HCT116 (cell line): ENCODE results near the gene POLE. TPM values are rescaled to one million over a fixed set of nuclear protein-coding genes. Genes with fewer than 3 reads are reported as not detected.

Experiments used
- ATAC-seq: fragments of 200-7000 bp; cut with Tn5 transposase; 2 replicates; pipeline ENCODE4 v1.9.1; 2020; ENCODE audit warnings: mild to moderate bottlenecking, moderate library complexity
- BruUV-seq: library from RNA; stranded (reverse); fragments of 400-500 nt; replicated peaks from 2 replicates; lab custom pipeline; 2021; lab: Mats Ljungman, UMichigan
- CTCF ChIA-PET: fragments of 300-600 bp; sonication (Branson Sonifier 250); formaldehyde crosslinking; loops from one replicate; lab custom pipeline; 2021; ENCODE audit warnings: antibody characterized with exemption; lab: Charles Lee
- POLR2A ChIA-PET: fragments of 300-600, 350-600 bp; sonication (Branson Sonifier 250); formaldehyde crosslinking; loops from one replicate; lab custom pipeline; 2021; ENCODE audit warnings: antibody characterized with exemption; lab: Charles Lee
- RAD21 ChIA-PET, 2 experiments: fragments of 300-600 bp; sonication (Branson Sonifier 250); formaldehyde crosslinking; loops; one replicate each; lab custom pipeline; 2023; ENCODE audit warnings: low total read pairs in 2 of 2; ENCODE audit not compliant: uncharacterized antibody in 2 of 2, unreplicated experiment in 2 of 2, low non-redundant PET in 1 of 2; lab: Charles Lee
- DNase-seq: peaks from one replicate; pipeline ENCODE4 v3.0.0-alpha.2; 2010; ENCODE audit warnings: low read depth, low spot score
- H2AFZ ChIP-seq: fragments of 200-600 bp; shearing (Covaris generic), sonication (generic); 2 replicates; pipeline ENCODE4 v1.6.1; 2017; ENCODE audit warnings: low read depth, mixed run types, mixed read lengths, antibody characterized with exemption, low read length; ENCODE audit not compliant: poor library complexity, severe bottlenecking
- H3K27ac ChIP-seq: 2 replicates; pipeline ENCODE4 v1.5.1; 2012; ENCODE audit warnings: low read depth, low read length
- H3K27me3 ChIP-seq: fragments of 200-600 bp; sonication (generic); 2 replicates; pipeline ENCODE4 v1.6.1; 2016; ENCODE audit warnings: mixed run types, low read length, mixed read lengths; ENCODE audit not compliant: insufficient read depth
- H3K36me3 ChIP-seq, 2 experiments: fragments of 200-500 bp in 1 of 2; fragments of 200-600 bp in 1 of 2; sonication (Bioruptor generic) in 1 of 2; sonication (generic) in 1 of 2; 2 replicates each; pipeline versions ENCODE4 v1.5.1 to v1.6.1; 2014 to 2016; ENCODE audit warnings: low read length in 2 of 2, inconsistent platforms in 1 of 2, mixed read lengths in 1 of 2, mixed run types in 1 of 2; ENCODE audit not compliant: insufficient read depth in 2 of 2, control insufficient read depth in 1 of 2
- H3K4me1 ChIP-seq, 2 experiments: fragments of 200-600 bp in 1 of 2; sonication (generic) in 1 of 2; 2 replicates each; pipeline versions ENCODE4 v1.5.1 to v1.6.1; 2012 to 2017; ENCODE audit warnings: low read length in 2 of 2, inconsistent platforms in 1 of 2, mild to moderate bottlenecking in 1 of 2, mixed read lengths in 1 of 2, mixed run types in 1 of 2, moderate library complexity in 1 of 2; ENCODE audit not compliant: insufficient read depth in 2 of 2, control insufficient read depth in 1 of 2
- H3K4me2 ChIP-seq: fragments of 200-600 bp; sonication (generic); 2 replicates; pipeline ENCODE4 v1.6.1; 2017; ENCODE audit warnings: mixed run types, low read length, mixed read lengths
- H3K4me3 ChIP-seq, 2 experiments: fragments of 200-600 bp in 1 of 2; sonication (generic) in 1 of 2; replicated peaks in 1 of 2; 2 replicates each; pipeline ENCODE4 v1.5.1; 2011 to 2016; ENCODE audit warnings: low read length in 2 of 2, control low read depth in 1 of 2, low read depth in 1 of 2, mild to moderate bottlenecking in 1 of 2, mixed read lengths in 1 of 2, mixed run types in 1 of 2
- H3K79me2 ChIP-seq: fragments of 200-600 bp; sonication (generic); 2 replicates; pipeline ENCODE4 v1.6.1; 2017; ENCODE audit warnings: mild to moderate bottlenecking, mixed run types, low read length, moderate library complexity, mixed read lengths; ENCODE audit not compliant: insufficient read depth
- H3K9ac ChIP-seq: fragments of 200-600 bp; sonication (generic); 2 replicates; pipeline ENCODE4 v1.6.1; 2016; ENCODE audit warnings: low read length, mixed read lengths
- H3K9me2 ChIP-seq: fragments of 200-600 bp; sonication (generic), shearing (Covaris generic); 2 replicates; pipeline ENCODE4 v1.6.1; 2017; ENCODE audit warnings: mixed run types, mild to moderate bottlenecking, moderate library complexity; ENCODE audit not compliant: insufficient read depth
- H3K9me3 ChIP-seq, 2 experiments: fragments of 200-500 bp in 1 of 2; fragments of 200-600 bp in 1 of 2; sonication (Bioruptor generic) in 1 of 2; sonication (generic) in 1 of 2; 2 replicates each; pipeline ENCODE4 v1.6.1; 2014 to 2017; ENCODE audit warnings: low read length in 2 of 2, mixed read lengths in 2 of 2, inconsistent platforms in 1 of 2, low read depth in 1 of 2, mild to moderate bottlenecking in 1 of 2, mixed run types in 1 of 2, moderate library complexity in 1 of 2; ENCODE audit not compliant: control insufficient read depth in 1 of 2, insufficient read depth in 1 of 2
- H4K20me1 ChIP-seq: fragments of 200-600 bp; sonication (generic), shearing (Covaris generic); 2 replicates; pipeline ENCODE4 v1.6.1; 2017; ENCODE audit warnings: mixed run types, mild to moderate bottlenecking, moderate library complexity; ENCODE audit not compliant: insufficient read depth
- ATF3 ChIP-seq: IDR thresholded peaks from 2 replicates; pipeline ENCODE4 v1.6.1; 2012
- CBX3 ChIP-seq: IDR thresholded peaks from 2 replicates; pipeline ENCODE4 v1.6.1; 2012; ENCODE audit warnings: low read depth
- CTCF ChIP-seq, 3 experiments: fragments of 200-600 bp in 1 of 3; sonication (generic) in 1 of 3; IDR thresholded peaks in 2 of 3; conservative IDR thresholded peaks in 1 of 3; 2 replicates each; pipeline ENCODE4 v1.5.1; 2012 to 2017; ENCODE audit warnings: low read depth in 2 of 3, low read length in 2 of 3, antibody characterized with exemption in 1 of 3, borderline replicate concordance in 1 of 3, control low read depth in 1 of 3, mild to moderate bottlenecking in 1 of 3, mixed read lengths in 1 of 3, mixed run types in 1 of 3, moderate library complexity in 1 of 3; ENCODE audit not compliant: insufficient read depth in 1 of 3
- ELF1 ChIP-seq: IDR thresholded peaks from 2 replicates; pipeline ENCODE4 v1.6.1; 2012; ENCODE audit warnings: low read depth, borderline replicate concordance
- EZH2 ChIP-seq: fragments of 200-600 bp; sonication (generic); IDR thresholded peaks from 2 replicates; pipeline ENCODE4 v1.6.1; 2017; ENCODE audit warnings: antibody characterized with exemption, mixed run types
- EZH2phosphoT487 ChIP-seq: fragments of 200-600 bp; IDR thresholded peaks from 2 replicates; pipeline ENCODE4 v1.6.1; 2018; ENCODE audit warnings: antibody characterized with exemption, borderline replicate concordance
- FOSL1 ChIP-seq: IDR thresholded peaks from 2 replicates; pipeline ENCODE4 v1.6.1; 2012; ENCODE audit warnings: low read depth
- MAX ChIP-seq: IDR thresholded peaks from 2 replicates; pipeline ENCODE4 v1.6.1; 2012
- POLR2A ChIP-seq: IDR thresholded peaks from 2 replicates; pipeline ENCODE4 v1.7.0; 2011; ENCODE audit warnings: borderline replicate concordance; ENCODE audit not compliant: insufficient read depth, insufficient read length; ENCODE audit errors: extremely low read depth
- POLR2AphosphoS5 ChIP-seq: IDR thresholded peaks from 2 replicates; pipeline ENCODE4 v1.6.1; 2011; ENCODE audit warnings: mild to moderate bottlenecking, low read depth, low read length, moderate library complexity
- RAD21 ChIP-seq: IDR thresholded peaks from 2 replicates; pipeline ENCODE4 v1.6.1; 2012; ENCODE audit warnings: low read depth, mild to moderate bottlenecking
- SIN3A ChIP-seq: IDR thresholded peaks from 2 replicates; pipeline ENCODE4 v1.6.1; 2012; ENCODE audit warnings: low read depth
- SP1 ChIP-seq: IDR thresholded peaks from 2 replicates; pipeline ENCODE4 v1.6.1; 2012; ENCODE audit warnings: low read depth
- SRF ChIP-seq: IDR thresholded peaks from 2 replicates; pipeline ENCODE4 v1.6.1; 2012; ENCODE audit warnings: low read depth
- TCF7L2 ChIP-seq: IDR thresholded peaks from 2 replicates; pipeline ENCODE4 v1.7.0; 2011; ENCODE audit warnings: borderline replicate concordance, inconsistent platforms; ENCODE audit not compliant: insufficient read depth, insufficient read length; ENCODE audit errors: extremely low read depth
- YY1 ChIP-seq: IDR thresholded peaks from 2 replicates; pipeline ENCODE4 v1.6.1; 2011; ENCODE audit warnings: low read length, low read depth, moderate library complexity, mild to moderate bottlenecking; ENCODE audit not compliant: insufficient replicate concordance; ENCODE audit errors: extremely low read depth
- ZBTB33 ChIP-seq: IDR thresholded peaks from 2 replicates; pipeline ENCODE4 v1.6.1; 2011; ENCODE audit warnings: mild to moderate bottlenecking, low read length, moderate library complexity; ENCODE audit not compliant: insufficient replicate concordance; ENCODE audit errors: extremely low read depth
- ZFX ChIP-seq: fragments of 450-650 bp; IDR thresholded peaks from 2 replicates; pipeline ENCODE4 v1.6.1; 2017
- ZNF274 ChIP-seq: fragments of 200-500 bp; sonication (Bioruptor generic); IDR thresholded peaks from 2 replicates; pipeline ENCODE4 v1.6.1; 2014; ENCODE audit warnings: mild to moderate bottlenecking, low read depth, low read length, inconsistent platforms
- intact Hi-C: fragments of 100-400 bp; cut with micrococcal nuclease; formaldehyde crosslinking; loops from 2 replicates; pipeline ENCODE4 v1.10.0; 2022
- total RNA-seq: library from RNA; stranded (reverse); gene quantifications from one replicate; pipeline ENCODE4 v1.2.1, GENCODE V29; 2021; ENCODE audit not compliant: unreplicated experiment

The POLE gene
- total RNA-seq, 1 experiment from 2014 or later, result 128 TPM

GRCh38 chr12:132675757-132676432, 11.2 kb downstream of the POLE start:
- ATAC-seq (no peak), DNase-seq (no peak)
- H3K4me3 ChIP-seq, result no peak overlapping the region
- H3K27me3 ChIP-seq, result no peaks in the 10 kb centered on the region
- no peaks in the 10 kb centered on the region for H3K9me2 ChIP-seq
- no peaks in the 10 kb centered on the region for H3K9me3 ChIP-seq
- RAD21 ChIA-PET, result no interaction called here
- CTCF ChIA-PET, result no interaction called here
- peaks cover 55% of the 10 kb centered on the region for H3K79me2 ChIP-seq
- intact Hi-C loops, result no loop called here
- H3K36me3 ChIP-seq, result peaks cover 53 to 72% of the 10 kb centered on the region in 2 experiments
- no peak overlapping the region for H3K4me2 ChIP-seq
- POLR2A ChIA-PET, result no interaction called here
- H3K9ac ChIP-seq, result no peak overlapping the region
- H2AFZ ChIP-seq, result no peak overlapping the region
- H3K4me1 ChIP-seq, result no peaks in the 10 kb centered on the region
- no TSS peak for BruUV-seq
- peaks cover 4% of the 10 kb centered on the region; the same call in 1 of the 2 replicates for H4K20me1 ChIP-seq
- H3K27ac ChIP-seq, result no peak overlapping the region
- TF ChIP-seq SP1, result no peak
- TF ChIP-seq FOSL1, result no peak
- no peak for TF ChIP-seq TCF7L2
- no peak for TF ChIP-seq ZNF274
- no peak for TF ChIP-seq ZFX
- no peak for TF ChIP-seq CTCF (IDR thresholded peaks at IDR 0.05 in 2 of 3, conservative IDR thresholded peaks at IDR 0.05 in 1 of 3; ENCODE audit: borderline replicate concordance in 1 of 3, insufficient read depth in 1 of 3, low read depth in 2 of 3, low read length in 2 of 3)
- no peak for TF ChIP-seq MAX
- TF ChIP-seq YY1, result no peak
- TF ChIP-seq EZH2, result no peak
- TF ChIP-seq ATF3, result no peak
- no peak for TF ChIP-seq ZBTB33
- no peak for TF ChIP-seq CBX3
- no peak for TF ChIP-seq POLR2A
- no peak for TF ChIP-seq SRF
- no peak for TF ChIP-seq EZH2phosphoT487
- TF ChIP-seq SIN3A, result no peak
- TF ChIP-seq POLR2AphosphoS5, result no peak
- TF ChIP-seq ELF1, result no peak
- no peak for TF ChIP-seq RAD21
